ENCODE measurements around the gene GSTP1.

DNA sequence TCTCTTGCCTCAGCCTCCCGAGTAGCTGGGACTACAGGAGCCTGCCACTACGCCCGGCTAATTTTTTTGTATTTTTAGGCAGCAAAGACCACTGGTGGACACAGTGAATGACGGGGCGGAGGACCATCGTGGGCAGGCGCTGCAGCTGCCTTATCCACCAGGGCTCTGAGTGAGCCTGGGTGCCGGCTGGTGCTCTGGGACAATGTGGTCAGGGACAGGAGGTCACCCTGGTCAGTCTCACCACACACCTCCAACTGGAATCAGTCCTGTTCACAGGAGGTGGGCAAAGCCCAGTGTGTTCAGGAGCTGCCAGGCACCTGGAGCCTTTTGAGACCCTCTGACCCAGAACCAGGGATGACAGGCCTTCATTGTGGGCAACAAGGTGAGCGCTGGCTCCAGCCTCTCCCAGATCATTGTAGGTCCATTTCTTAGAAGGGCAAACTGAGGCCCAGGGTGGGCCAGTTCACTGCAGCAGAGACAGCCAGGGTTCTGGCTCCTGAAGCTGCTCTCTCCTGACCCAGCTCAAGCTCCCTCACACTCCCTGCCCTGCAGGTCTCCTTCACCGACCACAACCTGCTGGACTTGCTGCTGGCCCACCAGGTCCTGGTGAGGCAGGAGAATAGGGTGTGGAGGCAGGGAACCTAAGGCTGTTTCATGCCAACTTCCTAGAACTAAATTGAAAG lies 44.6 kb upstream of the GSTP1 start:
- TF ChIP-seq, protein P1, sequence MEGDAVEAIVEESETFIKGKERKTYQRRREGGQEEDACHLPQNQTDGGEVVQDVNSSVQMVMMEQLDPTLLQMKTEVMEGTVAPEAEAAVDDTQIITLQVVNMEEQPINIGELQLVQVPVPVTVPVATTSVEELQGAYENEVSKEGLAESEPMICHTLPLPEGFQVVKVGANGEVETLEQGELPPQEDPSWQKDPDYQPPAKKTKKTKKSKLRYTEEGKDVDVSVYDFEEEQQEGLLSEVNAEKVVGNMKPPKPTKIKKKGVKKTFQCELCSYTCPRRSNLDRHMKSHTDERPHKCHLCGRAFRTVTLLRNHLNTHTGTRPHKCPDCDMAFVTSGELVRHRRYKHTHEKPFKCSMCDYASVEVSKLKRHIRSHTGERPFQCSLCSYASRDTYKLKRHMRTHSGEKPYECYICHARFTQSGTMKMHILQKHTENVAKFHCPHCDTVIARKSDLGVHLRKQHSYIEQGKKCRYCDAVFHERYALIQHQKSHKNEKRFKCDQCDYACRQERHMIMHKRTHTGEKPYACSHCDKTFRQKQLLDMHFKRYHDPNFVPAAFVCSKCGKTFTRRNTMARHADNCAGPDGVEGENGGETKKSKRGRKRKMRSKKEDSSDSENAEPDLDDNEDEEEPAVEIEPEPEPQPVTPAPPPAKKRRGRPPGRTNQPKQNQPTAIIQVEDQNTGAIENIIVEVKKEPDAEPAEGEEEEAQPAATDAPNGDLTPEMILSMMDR (conservative IDR thresholded peaks at IDR 0.05 in 1 of 2, IDR thresholded peaks at IDR 0.05 in 1 of 2; ENCODE audit: low read depth in 1 of 2, low read length in 2 of 2) = no peak
- TF ChIP-seq EZH2 (IDR thresholded peaks at IDR 0.05; ENCODE audit: low read length, missing control alignments) = no peak
